Measurements from ENCODE around the gene FAM25C. TPM values are rescaled to one million over a fixed set of nuclear protein-coding genes. Genes with fewer than 3 reads are reported as not detected.
A peak's percentile ranks its signal among the peaks of the same experiment; 100 is the strongest.
"Not testable (repeated sequence)": the region's sequence is repeated elsewhere in the genome, so short reads cannot be mapped to it uniquely, and the experiment has no call there.

Gene FAM25C
- polyA plus RNA-seq (2012; ENCODE audit: insufficient read depth, insufficient read length, low read depth) = not detected

- not testable (repeated sequence) for H3K4me3 ChIP-seq (ENCODE audit: low read depth, low read length); H3K36me3 ChIP-seq; H3K9me3 ChIP-seq; H3K27me3 ChIP-seq; DNase-seq; H3K4me1 ChIP-seq
These were observed at the start of gene FAM25C for GRCh38 chr10:47999691-48000090. TSS of gene FAM25C (minus strand) at chr10:47999791. CDS start at chr10:47999765, 26 bp downstream.

GRCh38 chr10:48044557-48044956 lies 45.0 kb upstream of the FAM25C start:
- DNase-seq; H3K36me3 ChIP-seq; H3K27me3 ChIP-seq; H3K4me1 ChIP-seq; H3K4me3 ChIP-seq (ENCODE audit: low read depth, low read length); H3K9me3 ChIP-seq: not testable (repeated sequence)

- H3K4me1 ChIP-seq; H3K9me3 ChIP-seq; H3K36me3 ChIP-seq; H3K27me3 ChIP-seq; H3K4me3 ChIP-seq (ENCODE audit: low read depth, low read length): not testable (repeated sequence)
- peak; percentile 0 for DNase-seq
These were observed 31.8 kb upstream of the FAM25C start for GRCh38 chr10:48031390-48031789.

- H3K27me3 ChIP-seq; H3K9me3 ChIP-seq; H3K4me3 ChIP-seq (ENCODE audit: low read depth, low read length); DNase-seq; H3K36me3 ChIP-seq; H3K4me1 ChIP-seq: not testable (repeated sequence)
These were observed 2.7 kb upstream of the FAM25C start for GRCh38 chr10:48002306-48002705.

GRCh38 chr10:47994045-47994444 lies 5.5 kb downstream of the FAM25C start:
- not testable (repeated sequence) for H3K4me3 ChIP-seq (ENCODE audit: low read depth, low read length); DNase-seq; H3K36me3 ChIP-seq

GRCh38 chr10:47992560-47992959 lies 7.0 kb downstream of the FAM25C start:
- not testable (repeated sequence) for H3K4me3 ChIP-seq (ENCODE audit: low read depth, low read length); H3K4me1 ChIP-seq; H3K36me3 ChIP-seq; H3K27me3 ChIP-seq; H3K9me3 ChIP-seq; DNase-seq

More at GRCh38 chr10:47994045-47994444, 5.5 kb downstream of the FAM25C start:
- not testable (repeated sequence) for H3K9me3 ChIP-seq, H3K4me1 ChIP-seq, H3K27me3 ChIP-seq

GRCh38 chr10:47991706-47992105 lies 7.9 kb downstream of the FAM25C start:
- DNase-seq; H3K27me3 ChIP-seq; H3K36me3 ChIP-seq; H3K9me3 ChIP-seq; H3K4me3 ChIP-seq (ENCODE audit: low read depth, low read length); H3K4me1 ChIP-seq: not testable (repeated sequence)

- not testable (repeated sequence) for H3K4me3 ChIP-seq (ENCODE audit: low read depth, low read length); DNase-seq; H3K4me1 ChIP-seq; H3K27me3 ChIP-seq; H3K9me3 ChIP-seq; H3K36me3 ChIP-seq
These were observed 9.5 kb downstream of the FAM25C start for GRCh38 chr10:47990097-47990496.

- not testable (repeated sequence) for H3K27me3 ChIP-seq; H3K4me1 ChIP-seq; DNase-seq; H3K9me3 ChIP-seq; H3K4me3 ChIP-seq (ENCODE audit: low read depth, low read length); H3K36me3 ChIP-seq
These were observed 10.0 kb downstream of the FAM25C start for GRCh38 chr10:47989542-47989950.

GRCh38 chr10:47988718-47989541 lies 10.7 kb downstream of the FAM25C start:
- not testable (repeated sequence) for H3K27me3 ChIP-seq; H3K4me3 ChIP-seq (ENCODE audit: low read depth, low read length); H3K4me1 ChIP-seq; H3K9me3 ChIP-seq; DNase-seq; H3K36me3 ChIP-seq

- H3K36me3 ChIP-seq; H3K4me1 ChIP-seq; H3K4me3 ChIP-seq (ENCODE audit: low read depth, low read length); H3K27me3 ChIP-seq; DNase-seq; H3K9me3 ChIP-seq: not testable (repeated sequence)
These were observed 11.6 kb downstream of the FAM25C start for GRCh38 chr10:47987952-47988351.

GRCh38 chr10:47986413-47987230 lies 13.0 kb downstream of the FAM25C start:
- DNase-seq; H3K36me3 ChIP-seq; H3K27me3 ChIP-seq; H3K9me3 ChIP-seq; H3K4me3 ChIP-seq (ENCODE audit: low read depth, low read length); H3K4me1 ChIP-seq: not testable (repeated sequence)

- H3K27me3 ChIP-seq; H3K4me1 ChIP-seq; DNase-seq; H3K9me3 ChIP-seq; H3K36me3 ChIP-seq; H3K4me3 ChIP-seq (ENCODE audit: low read depth, low read length): not testable (repeated sequence)
These were observed 24.2 kb downstream of the FAM25C start for GRCh38 chr10:47975409-47975808.

- H3K9me3 ChIP-seq; H3K4me3 ChIP-seq (ENCODE audit: low read depth, low read length); H3K36me3 ChIP-seq; DNase-seq; H3K27me3 ChIP-seq; H3K4me1 ChIP-seq: not testable (repeated sequence)
These were observed 26.5 kb downstream of the FAM25C start for GRCh38 chr10:47973131-47973530.

GRCh38 chr10:47972077-47972476 lies 27.5 kb downstream of the FAM25C start:
- H3K9me3 ChIP-seq; H3K27me3 ChIP-seq; H3K4me3 ChIP-seq (ENCODE audit: low read depth, low read length); H3K4me1 ChIP-seq; DNase-seq; H3K36me3 ChIP-seq: not testable (repeated sequence)

- H3K4me3 ChIP-seq (ENCODE audit: low read depth, low read length); H3K36me3 ChIP-seq; H3K9me3 ChIP-seq; H3K4me1 ChIP-seq; DNase-seq; H3K27me3 ChIP-seq: not testable (repeated sequence)
These were observed 28.0 kb downstream of the FAM25C start for GRCh38 chr10:47971598-47971997.
